ENCODE measurements around the gene CDIPT. TPM values are rescaled to one million over a fixed set of nuclear protein-coding genes. Genes with fewer than 3 reads are reported as not detected.

The CDIPT gene
- total and polyA plus RNA-seq, 11 donors = 57.5 to 143 (median 76.3) TPM

DNA sequence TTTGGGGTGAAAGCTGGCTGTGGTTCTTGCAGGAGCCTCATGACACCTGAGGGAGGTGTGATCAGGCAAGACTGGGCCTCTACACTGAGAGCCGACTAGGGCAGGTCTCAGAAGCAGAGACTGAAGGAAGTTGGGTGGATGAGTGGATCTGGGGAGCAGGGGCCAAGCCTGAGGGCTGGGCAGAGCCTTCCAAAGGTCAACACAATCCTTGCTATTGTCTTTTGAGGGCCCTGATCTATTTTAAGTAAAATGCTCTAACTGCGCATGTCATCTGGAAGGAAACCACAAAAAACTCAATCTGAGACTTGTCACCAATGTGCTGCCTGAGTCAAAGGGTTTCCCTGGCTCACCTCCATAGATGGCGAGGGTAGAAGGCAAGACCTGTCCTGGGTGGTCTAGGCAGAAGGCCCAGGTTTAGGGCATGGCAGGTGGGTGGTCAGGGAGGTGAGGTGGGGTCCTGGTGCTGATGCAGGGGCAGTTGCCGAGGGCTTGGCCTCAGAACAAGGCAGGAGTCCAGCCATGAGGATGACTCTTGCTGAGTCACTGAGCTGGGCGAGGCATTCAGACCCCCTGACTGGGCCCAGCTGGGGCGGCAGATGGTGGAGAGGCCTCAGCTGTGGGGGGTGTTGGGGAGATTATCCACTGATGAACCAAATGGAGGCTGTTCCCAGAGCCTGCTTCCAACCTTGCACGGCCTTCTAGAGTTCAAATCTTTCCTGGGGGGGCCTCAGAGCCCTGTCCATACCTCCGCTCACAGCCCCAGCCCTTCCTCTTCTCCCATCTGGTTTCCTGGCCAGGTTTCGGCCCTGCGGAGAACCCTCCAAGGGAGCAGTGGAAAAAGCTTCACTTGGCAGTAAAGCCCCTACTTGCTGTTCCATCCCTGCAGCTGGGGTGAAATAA lies 37.6 kb downstream of the CDIPT start:
- 51 to 68% (median 61%) methylated on average over 10 of the region's 10 CpGs for WGBS, 4 donors
- H3K36me3 ChIP-seq = peaks cover 0 to 24% (median 0%) of the 10 kb centered on the region in 9 donors
- no peak for TF ChIP-seq POLR2A (IDR thresholded peaks at IDR 0.05)
- TF ChIP-seq, protein P1, sequence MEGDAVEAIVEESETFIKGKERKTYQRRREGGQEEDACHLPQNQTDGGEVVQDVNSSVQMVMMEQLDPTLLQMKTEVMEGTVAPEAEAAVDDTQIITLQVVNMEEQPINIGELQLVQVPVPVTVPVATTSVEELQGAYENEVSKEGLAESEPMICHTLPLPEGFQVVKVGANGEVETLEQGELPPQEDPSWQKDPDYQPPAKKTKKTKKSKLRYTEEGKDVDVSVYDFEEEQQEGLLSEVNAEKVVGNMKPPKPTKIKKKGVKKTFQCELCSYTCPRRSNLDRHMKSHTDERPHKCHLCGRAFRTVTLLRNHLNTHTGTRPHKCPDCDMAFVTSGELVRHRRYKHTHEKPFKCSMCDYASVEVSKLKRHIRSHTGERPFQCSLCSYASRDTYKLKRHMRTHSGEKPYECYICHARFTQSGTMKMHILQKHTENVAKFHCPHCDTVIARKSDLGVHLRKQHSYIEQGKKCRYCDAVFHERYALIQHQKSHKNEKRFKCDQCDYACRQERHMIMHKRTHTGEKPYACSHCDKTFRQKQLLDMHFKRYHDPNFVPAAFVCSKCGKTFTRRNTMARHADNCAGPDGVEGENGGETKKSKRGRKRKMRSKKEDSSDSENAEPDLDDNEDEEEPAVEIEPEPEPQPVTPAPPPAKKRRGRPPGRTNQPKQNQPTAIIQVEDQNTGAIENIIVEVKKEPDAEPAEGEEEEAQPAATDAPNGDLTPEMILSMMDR (IDR thresholded peaks at IDR 0.05) = no peak
- DNase-seq (peak; percentile 55 to 84 (median 79)), ATAC-seq (peak; percentile 66 to 79 (median 76))
- H3K9me3 ChIP-seq = no peaks in the 10 kb centered on the region
- H3K27me3 ChIP-seq = no peaks in the 10 kb centered on the region
- intact Hi-C loops (cut with DNase I) = no loop called here
- peaks cover 0 to 74% (median 52%) of the 10 kb centered on the region in 12 donors for H3K4me1 ChIP-seq
- H3K27ac ChIP-seq = peak overlapping the region; percentile 59 to 91 (median 78)
- H3K4me3 ChIP-seq = peak overlapping the region in 7 of 12 donors; percentile 1 to 32 (median 11)

DNA sequence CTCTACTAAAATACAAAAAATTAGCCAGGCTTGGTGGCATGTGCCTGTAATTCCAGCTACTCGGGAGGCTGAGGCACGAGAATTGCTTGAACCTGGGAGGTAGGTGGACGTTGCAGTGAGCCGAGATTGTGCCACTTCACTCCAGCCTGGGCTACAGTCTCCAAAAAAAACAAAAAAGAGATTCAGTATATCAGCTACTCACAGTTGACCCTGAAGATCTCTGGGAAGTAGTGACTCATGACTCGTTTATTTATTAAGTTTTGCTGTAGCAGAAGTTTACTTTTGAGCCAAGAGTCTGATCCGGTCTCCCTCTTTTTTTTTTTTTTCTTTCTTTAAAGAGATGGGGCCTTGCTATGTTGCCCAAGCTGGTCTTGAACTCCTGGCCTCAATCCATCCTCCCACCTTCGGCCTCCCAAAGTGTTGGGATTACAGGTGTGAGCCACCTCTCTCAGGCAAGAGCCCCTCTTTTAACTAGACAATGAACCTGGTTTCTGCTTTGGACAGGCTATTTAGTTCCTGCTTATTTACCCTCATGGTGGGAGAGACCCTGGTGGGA lies 38.4 kb downstream of the CDIPT start:
- intact Hi-C loops (cut with DNase I) = loop anchor here in 1 of 10 donors (5.0 kb wide), 1 partner anchor 38 kb away; the partner anchor contains the start of gene CDIPT
- Histone ChIP-seq H3K9me3 (no peaks in the 10 kb centered on the region), H3K36me3 (peaks cover 0 to 18% (median 0%) of the 10 kb centered on the region in 9 donors), H3K4me3 (peak overlapping the region in 6 of 12 donors; percentile 1 to 32 (median 11)), H3K4me1 (peaks cover 0 to 80% (median 58%) of the 10 kb centered on the region in 12 donors), H3K27ac (peak overlapping the region; percentile 59 to 91 (median 78)), H3K27me3 (no peaks in the 10 kb centered on the region)
- DNase-seq (no peak), ATAC-seq (peak in 3 of 4 donors; percentile 13 to 42 (median 30))
- no peak for TF ChIP-seq POLR2A (IDR thresholded peaks at IDR 0.05)
- TF ChIP-seq, protein P1 (IDR thresholded peaks at IDR 0.05) = no peak
- 46 to 74% (median 58%) methylated on average over 7 of the region's 7 CpGs for WGBS, 4 donors

DNA sequence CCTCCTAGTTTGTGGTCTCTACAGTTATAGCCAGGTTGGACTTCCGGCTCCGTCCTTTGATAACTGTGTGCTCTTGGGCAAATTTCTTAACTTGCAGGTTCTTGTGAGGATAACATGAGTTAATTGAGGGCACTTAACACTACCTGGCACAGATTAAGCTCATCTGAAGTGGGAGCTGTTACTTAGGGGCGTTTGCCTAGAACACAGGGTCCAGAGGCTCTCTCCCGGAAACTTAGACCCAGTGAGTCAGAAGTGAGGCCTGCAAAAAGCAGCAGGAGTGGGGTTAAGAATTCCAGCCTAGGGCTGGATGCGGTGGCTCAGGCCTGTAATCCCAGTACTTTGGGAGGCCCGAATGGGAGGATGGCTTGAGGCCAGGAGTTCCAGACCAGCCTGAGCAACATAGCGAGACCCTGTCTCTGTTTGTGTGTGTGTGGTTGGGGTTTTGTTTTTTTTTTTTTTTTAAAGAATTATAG lies 41.3 kb downstream of the CDIPT start:
- peak overlapping the region; percentile 74 to 96 (median 88) for H3K27ac ChIP-seq
- WGBS, 4 donors = 46 to 66% (median 62%) methylated on average over 7 of the region's 7 CpGs
- H3K4me3 ChIP-seq = peak overlapping the region in 11 of 12 donors; percentile 51 to 94 (median 73)
- peak in 3 of 5 donors; percentile 33 to 54 (median 39) for DNase-seq
- TF ChIP-seq, protein P1 (IDR thresholded peaks at IDR 0.05) = no peak
- TF ChIP-seq POLR2A (IDR thresholded peaks at IDR 0.05) = no peak
- peaks cover 3 to 93% (median 70%) of the 10 kb centered on the region in 12 donors for H3K4me1 ChIP-seq
- intact Hi-C loops (cut with DNase I) = loop anchor here in 3 of 10 donors (2.0 to 5.0 kb wide), 3 partner anchors 29 to 41 kb away; partner anchors contain the start of genes CDIPT (in 1 of the 3) and KIF22 (in 1 of the 3)
- H3K36me3 ChIP-seq = peaks cover 0 to 28% (median 15%) of the 10 kb centered on the region in 9 donors
- no peaks in the 10 kb centered on the region for H3K27me3 ChIP-seq
- peak in 1 of 4 donors; percentile 23 for ATAC-seq
- no peaks in the 10 kb centered on the region for H3K9me3 ChIP-seq

Data from heart left ventricle (tissue), 16 donors.